Epidermal melanocyte (primary cell): ENCODE measurements around the gene MEAF6.

Experiments used
- DNase-seq: peaks from one replicate; pipeline ENCODE4 v3.0.0; 2011; ENCODE audit warnings: low spot score; ENCODE audit not compliant: insufficient read length

MEAF6 gene

DNA sequence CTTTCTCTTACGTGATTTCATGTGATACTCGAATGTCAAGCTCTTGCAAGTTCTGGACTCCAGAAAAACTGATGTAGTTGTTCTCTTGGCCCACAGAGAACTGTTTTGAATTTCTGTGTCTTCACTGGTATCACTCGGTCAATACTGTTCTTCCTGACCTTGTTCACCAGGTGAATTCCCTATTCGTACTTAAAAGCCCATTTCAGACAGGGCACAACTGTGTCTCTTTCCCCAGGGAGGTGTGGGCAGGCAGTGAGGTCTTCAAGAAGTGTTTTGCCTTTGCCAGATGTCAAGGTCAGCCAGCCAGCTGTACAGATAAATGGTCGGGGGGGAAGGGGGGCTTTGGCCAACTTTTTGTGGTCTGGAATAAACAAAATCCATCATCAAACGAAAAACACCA lies 67.7 kb downstream of the MEAF6 start:
- no peak for DNase-seq

DNA sequence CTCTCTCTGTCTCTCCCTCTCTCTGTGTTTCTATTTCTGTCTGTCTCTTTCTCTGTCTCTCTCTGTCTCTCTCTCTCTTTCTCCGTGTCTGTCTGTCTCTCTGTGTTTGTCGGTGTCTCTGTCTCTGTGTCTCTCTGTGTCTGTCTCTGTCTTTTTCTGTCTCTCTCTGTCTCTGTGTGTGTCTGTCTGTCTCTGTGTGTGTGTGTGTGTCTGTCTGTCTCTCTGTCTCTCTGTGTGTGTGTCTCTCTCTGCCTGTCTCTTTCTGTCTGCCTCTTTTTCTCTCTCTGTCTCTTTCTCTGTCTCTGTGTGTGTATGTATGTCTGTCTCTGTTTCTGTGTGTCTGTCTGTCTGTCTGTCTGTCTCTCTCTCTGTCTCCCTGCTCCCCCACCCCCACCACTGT lies 71.9 kb downstream of the MEAF6 start:
- no peak for DNase-seq
